ENCODE results near the gene TARDBP. TPM values are rescaled to one million over a fixed set of nuclear protein-coding genes. Genes with fewer than 3 reads are reported as not detected.

The TARDBP gene
- total RNA-seq, 1 experiment from 2014 or later = 283 TPM

DNA sequence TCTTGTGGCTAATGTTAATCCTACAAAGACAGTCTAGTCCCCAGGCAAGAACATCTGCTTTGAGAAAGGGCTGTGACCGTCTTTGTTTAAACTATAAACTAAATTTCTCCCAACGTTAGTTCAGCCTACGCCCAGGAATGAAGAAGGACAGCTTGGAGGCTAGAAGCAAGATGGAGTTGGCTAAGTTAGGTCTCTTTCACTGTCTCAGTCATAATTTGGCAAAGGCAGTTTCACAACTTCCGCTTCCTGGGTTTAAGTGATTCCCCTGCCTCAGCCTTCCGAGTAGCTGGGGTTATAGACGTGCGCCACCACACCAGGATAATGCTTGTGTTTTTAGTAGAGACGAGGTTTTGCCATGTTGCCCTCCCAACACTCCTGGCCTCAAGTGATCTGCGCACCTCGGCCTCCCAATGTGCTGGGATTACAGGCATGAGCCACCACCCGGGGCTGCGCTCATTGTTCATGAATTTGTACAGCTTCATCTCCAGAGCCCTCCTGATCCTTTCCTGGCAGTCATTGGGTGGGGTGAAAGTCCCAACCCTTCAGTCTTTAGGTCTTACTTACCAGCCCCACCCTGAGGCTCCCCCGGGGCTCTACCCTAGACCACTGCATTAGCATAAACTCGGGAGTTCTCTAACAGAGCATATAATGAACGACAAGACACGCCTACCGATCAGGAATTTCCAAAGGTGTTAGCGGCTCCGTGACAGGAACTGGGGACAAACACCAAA is 39.5 kb downstream of the TARDBP start:
- intact Hi-C loops (cut with micrococcal nuclease; ENCODE audit: unreplicated experiment) = no loop called here
- POLR2A ChIA-PET (ENCODE audit: low non-redundant PET) = no interaction called here
- CTCF ChIA-PET = interaction anchor here (1.0 kb wide), 1 partner anchor 14 kb away, joined by 3 read pairs; no protein-coding TSS in a partner anchor

DNA sequence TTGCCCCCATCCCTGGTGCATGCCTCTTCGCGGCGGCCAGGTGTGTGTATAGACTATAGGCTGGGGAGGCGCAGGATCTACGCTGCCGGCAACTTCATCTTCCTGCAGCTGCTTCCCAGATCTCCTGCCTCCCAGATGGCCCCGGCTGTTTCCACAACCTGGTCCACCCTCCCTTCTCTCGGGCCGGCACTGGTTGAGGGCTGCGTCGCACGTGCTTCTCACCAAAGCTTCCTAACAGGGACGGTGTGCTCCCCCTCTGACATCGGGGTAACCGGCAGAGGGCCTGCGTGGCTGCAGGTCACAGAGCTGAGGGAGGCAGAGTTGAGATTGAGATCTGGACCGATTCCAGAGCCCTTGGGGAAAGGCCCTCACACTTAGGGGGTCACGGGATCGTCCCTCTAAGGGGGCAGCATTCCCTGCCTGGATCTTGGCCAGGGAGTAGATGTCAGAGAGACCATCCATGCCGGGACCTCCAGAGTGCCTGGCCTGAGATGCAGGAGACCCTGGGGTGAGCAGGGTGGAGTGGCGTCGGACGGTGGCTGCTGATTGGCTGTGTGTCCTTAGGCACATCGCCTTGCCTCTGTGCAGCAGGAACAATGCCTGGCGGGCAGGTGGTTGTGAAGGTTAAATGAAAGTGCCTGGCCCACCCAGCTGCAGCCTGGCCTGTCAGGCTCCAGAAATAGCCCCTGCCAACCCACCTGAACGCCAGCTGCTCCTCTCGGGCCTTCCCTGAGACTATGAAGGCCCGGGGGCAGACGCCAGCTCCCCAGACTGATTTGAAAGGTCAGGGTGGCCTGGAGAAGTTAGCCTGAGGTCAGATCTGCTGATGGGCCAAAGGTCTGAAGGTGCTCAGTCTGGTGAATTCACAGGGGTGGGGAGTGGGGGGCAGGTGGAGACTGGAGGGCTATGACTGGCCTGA is 40.6 kb downstream of the TARDBP start:
- Histone ChIP-seq H3K27ac (ENCODE audit: low read depth, low read length, poor library complexity, severe bottlenecking) (no peak overlapping the region), H3K4me3 (ENCODE audit: low read depth, low read length, poor library complexity, severe bottlenecking) (no peak overlapping the region), H3K4me1 (ENCODE audit: insufficient read depth, low read length, poor library complexity, severe bottlenecking) (no peaks in the 10 kb centered on the region), H3K27me3 (replicated peaks; ENCODE audit: insufficient read depth, low read depth, low read length, poor library complexity) (no peaks in the 10 kb centered on the region), H3K36me3 (ENCODE audit: insufficient read depth, low read length, poor library complexity, severe bottlenecking) (peaks cover 22% of the 10 kb centered on the region), H3K9me3 (ENCODE audit: low read depth, low read length, poor library complexity, severe bottlenecking) (no peaks in the 10 kb centered on the region)
- no TSS peak for BruUV-seq (replicated peaks)
- intact Hi-C loops (cut with micrococcal nuclease; ENCODE audit: unreplicated experiment) = no loop called here
- no peak for DNase-seq (ENCODE audit: low spot score)
- ChIA-PET POLR2A (ENCODE audit: low non-redundant PET) (no interaction called here), CTCF (no interaction called here)
- TF ChIP-seq, protein P1, sequence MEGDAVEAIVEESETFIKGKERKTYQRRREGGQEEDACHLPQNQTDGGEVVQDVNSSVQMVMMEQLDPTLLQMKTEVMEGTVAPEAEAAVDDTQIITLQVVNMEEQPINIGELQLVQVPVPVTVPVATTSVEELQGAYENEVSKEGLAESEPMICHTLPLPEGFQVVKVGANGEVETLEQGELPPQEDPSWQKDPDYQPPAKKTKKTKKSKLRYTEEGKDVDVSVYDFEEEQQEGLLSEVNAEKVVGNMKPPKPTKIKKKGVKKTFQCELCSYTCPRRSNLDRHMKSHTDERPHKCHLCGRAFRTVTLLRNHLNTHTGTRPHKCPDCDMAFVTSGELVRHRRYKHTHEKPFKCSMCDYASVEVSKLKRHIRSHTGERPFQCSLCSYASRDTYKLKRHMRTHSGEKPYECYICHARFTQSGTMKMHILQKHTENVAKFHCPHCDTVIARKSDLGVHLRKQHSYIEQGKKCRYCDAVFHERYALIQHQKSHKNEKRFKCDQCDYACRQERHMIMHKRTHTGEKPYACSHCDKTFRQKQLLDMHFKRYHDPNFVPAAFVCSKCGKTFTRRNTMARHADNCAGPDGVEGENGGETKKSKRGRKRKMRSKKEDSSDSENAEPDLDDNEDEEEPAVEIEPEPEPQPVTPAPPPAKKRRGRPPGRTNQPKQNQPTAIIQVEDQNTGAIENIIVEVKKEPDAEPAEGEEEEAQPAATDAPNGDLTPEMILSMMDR (conservative IDR thresholded peaks at IDR 0.05; ENCODE audit: low read depth, low read length) = no peak
- TF ChIP-seq EZH2 (IDR thresholded peaks at IDR 0.05; ENCODE audit: borderline replicate concordance, low read depth, low read length, poor library complexity, severe bottlenecking) = no peak

More for the DNA sequence above, 39.5 kb downstream of the TARDBP start:
- TF ChIP-seq EZH2 (IDR thresholded peaks at IDR 0.05; ENCODE audit: borderline replicate concordance, low read depth, low read length, poor library complexity, severe bottlenecking) = no peak
- TF ChIP-seq, protein P1 (conservative IDR thresholded peaks at IDR 0.05; ENCODE audit: low read depth, low read length) = no peak
- H3K36me3 ChIP-seq (ENCODE audit: insufficient read depth, low read length, poor library complexity, severe bottlenecking) = peaks cover 18% of the 10 kb centered on the region
- H3K9me3 ChIP-seq (ENCODE audit: low read depth, low read length, poor library complexity, severe bottlenecking) = no peaks in the 10 kb centered on the region
- no peaks in the 10 kb centered on the region for H3K27me3 ChIP-seq (replicated peaks; ENCODE audit: insufficient read depth, low read depth, low read length, poor library complexity)
- H3K27ac ChIP-seq (ENCODE audit: low read depth, low read length, poor library complexity, severe bottlenecking) = no peak overlapping the region
- H3K4me1 ChIP-seq (ENCODE audit: insufficient read depth, low read length, poor library complexity, severe bottlenecking) = no peaks in the 10 kb centered on the region
- no TSS peak for BruUV-seq (replicated peaks)
- DNase-seq (ENCODE audit: low spot score) = peak; percentile 77
- no peak overlapping the region for H3K4me3 ChIP-seq (ENCODE audit: low read depth, low read length, poor library complexity, severe bottlenecking)

DNA sequence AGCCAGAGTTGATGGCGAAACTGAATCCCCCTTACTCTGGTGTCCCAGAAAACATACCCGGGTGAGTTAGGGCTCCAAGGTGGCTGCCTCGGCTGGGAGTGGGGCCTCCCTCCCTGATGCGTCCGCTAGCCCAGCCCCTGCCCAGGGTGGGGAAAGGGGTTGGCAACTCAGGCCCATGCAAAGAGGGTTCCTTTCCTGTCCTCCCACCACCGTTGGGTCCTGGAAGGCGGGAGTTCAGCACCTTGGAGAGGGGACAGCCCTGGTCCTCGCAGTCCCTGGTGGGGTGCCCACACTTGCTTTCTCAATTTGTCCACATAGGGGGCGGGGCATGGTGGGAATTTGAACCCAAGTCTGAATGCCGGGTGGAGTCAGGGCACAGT is 41.3 kb downstream of the TARDBP start:
- H3K9me3 ChIP-seq (ENCODE audit: low read depth, low read length, poor library complexity, severe bottlenecking) = no peaks in the 10 kb centered on the region
- no peaks in the 10 kb centered on the region for H3K27me3 ChIP-seq (replicated peaks; ENCODE audit: insufficient read depth, low read depth, low read length, poor library complexity)
- H3K4me1 ChIP-seq (ENCODE audit: insufficient read depth, low read length, poor library complexity, severe bottlenecking) = peaks cover 2% of the 10 kb centered on the region
- no TSS peak for BruUV-seq (replicated peaks)
- TF ChIP-seq EZH2 (IDR thresholded peaks at IDR 0.05; ENCODE audit: borderline replicate concordance, low read depth, low read length, poor library complexity, severe bottlenecking) = no peak
- TF ChIP-seq, protein P1 (conservative IDR thresholded peaks at IDR 0.05; ENCODE audit: low read depth, low read length) = no peak
- peak; percentile 52 for DNase-seq (ENCODE audit: low spot score)
- POLR2A ChIA-PET (ENCODE audit: low non-redundant PET) = no interaction called here
- intact Hi-C loops (cut with micrococcal nuclease; ENCODE audit: unreplicated experiment) = no loop called here
- H3K36me3 ChIP-seq (ENCODE audit: insufficient read depth, low read length, poor library complexity, severe bottlenecking) = peaks cover 24% of the 10 kb centered on the region
- CTCF ChIA-PET = no interaction called here
- H3K27ac ChIP-seq (ENCODE audit: low read depth, low read length, poor library complexity, severe bottlenecking) = no peak overlapping the region
- no peak overlapping the region for H3K4me3 ChIP-seq (ENCODE audit: low read depth, low read length, poor library complexity, severe bottlenecking)
